HG02642 (cell line): Measurements from ENCODE around the gene UTP25.
"Not testable (repeated sequence)": the region's sequence is repeated elsewhere in the genome, so short reads cannot be mapped to it uniquely, and the experiment has no call there.

ENCODE experiments used
- ATAC-seq: cut with Tn5 transposase; IDR thresholded peaks from one replicate; pipeline ENCODE4 v1.9.1; 2021; ENCODE audit warnings: mild to moderate bottlenecking; ENCODE audit not compliant: unreplicated experiment, poor library complexity

Gene UTP25

GRCh38 chr1:209870151-209870831 is 42.5 kb downstream of the UTP25 start:
- no peak for ATAC-seq

DNA sequence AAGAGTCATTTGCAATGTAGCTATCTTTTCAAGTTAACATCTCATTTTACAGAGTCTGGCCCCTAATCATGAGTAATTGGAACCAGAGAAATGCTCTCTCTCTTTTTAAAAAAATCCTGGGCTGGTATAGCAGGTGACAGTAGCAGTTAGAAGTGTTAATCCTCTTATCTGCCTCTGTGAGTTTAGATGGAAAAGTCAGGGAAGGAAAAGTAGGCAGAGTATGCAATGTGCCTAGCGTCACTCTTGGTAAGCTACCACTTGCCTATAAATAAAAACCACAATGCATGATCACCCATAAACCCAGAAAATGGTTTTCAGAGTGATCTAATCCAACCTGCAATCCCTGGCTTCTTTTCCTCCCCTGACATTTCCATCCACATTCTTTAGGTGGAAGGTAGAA is 43.2 kb downstream of the UTP25 start:
- ATAC-seq, result no peak

DNA sequence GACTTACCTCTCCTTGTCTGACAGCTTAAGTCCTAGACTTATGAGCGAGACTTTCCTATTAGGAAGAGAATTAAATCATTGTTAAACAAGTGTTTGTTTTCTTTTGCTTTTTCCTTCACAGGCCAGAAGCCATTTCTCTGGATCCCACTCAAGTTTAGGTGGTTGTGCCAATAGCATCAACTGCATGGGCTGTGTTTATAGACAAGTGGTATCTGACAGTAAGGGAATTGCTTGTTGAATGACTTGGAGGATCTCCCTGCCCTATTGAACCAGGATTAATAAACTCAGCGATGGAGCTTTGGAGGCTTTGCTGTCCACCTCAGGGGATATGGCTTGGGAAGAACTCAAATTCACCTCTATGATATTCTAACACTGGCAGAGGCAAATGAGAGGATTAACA is 43.7 kb downstream of the UTP25 start:
- ATAC-seq, result no peak

DNA sequence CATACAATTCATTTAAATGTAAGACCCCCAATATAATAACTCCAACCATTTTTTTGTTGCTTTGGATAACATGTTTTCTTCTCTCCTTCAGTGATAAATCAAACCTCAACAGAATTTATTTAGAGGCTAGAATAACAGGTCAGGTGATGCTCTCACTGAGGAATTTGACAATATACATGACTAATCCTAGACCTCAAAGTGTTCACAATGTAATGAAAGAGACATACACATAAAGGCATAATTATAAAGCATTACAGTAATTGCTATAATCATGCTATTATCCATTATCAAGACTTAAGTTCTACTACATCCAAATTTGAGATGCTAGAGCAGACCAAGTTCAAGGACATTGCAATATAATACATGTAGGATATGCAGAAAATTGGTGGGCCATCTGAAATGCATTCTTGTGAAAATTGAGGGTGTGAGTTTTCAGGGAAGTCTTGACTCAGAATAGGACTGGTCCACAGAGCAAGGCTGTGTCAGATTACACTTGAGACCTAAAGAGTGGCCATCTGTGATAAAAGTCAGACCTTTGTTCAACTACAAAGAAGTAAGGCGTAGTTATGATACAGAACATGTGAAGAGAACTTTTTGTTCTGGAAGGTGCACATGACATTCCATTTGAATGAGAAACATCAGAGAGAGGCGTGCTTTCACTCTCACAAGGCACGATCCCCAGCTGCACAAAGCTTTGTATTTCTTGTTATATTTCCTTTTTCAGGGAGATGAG is 45.5 kb downstream of the UTP25 start:
- ATAC-seq, result no peak

GRCh38 chr1:209875515-209875914 is 47.7 kb downstream of the UTP25 start:
- no peak for ATAC-seq

GRCh38 chr1:209876078-209876800 is 48.5 kb downstream of the UTP25 start:
- ATAC-seq, result no peak

- ATAC-seq, result no peak
Measured at GRCh38 chr1:209877087-209877764, 49.5 kb downstream of the UTP25 start.

DNA sequence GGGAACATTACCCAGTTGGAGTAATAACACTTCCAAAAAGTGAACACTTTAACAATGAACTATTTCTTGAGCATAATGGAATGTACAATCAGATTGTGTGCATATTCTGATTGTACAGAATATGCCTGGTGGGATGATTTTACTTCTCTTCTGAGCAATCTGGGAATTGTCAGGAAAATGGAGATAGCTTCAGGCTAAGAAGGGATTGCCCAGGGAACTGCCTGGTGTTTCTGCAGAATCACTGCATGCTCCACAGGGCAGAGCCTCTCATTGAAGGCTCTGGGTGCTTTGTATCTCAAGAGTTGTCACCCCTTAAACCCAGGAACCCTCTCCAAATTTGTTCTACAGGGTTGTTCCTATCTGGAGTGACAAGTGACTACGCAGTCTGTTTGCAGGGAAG is 51.2 kb downstream of the UTP25 start:
- ATAC-seq, result no peak

DNA sequence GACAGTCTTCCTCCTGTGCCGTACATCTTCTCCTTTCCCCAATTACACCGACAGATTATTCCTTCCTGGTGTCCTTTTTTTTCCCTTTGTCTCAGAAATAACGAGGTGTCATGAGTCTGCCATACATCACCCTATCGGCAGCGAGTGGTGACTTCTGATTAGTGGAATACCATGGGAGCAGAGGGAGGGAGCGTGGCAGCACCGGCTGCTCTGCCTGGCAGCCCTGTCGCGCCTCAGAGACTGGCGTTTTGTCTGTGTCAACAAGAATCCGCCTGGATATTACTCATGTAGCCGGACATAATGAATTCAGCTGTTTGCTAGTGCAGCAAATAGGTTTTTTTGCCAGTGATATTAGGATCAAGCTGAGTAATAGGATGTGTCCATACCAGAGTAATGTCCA is 51.8 kb downstream of the UTP25 start:
- ATAC-seq, result no peak

- ATAC-seq, result no peak
Measured at GRCh38 chr1:209880031-209880430, 52.3 kb downstream of the UTP25 start.

- ATAC-seq, result no peak
Measured at GRCh38 chr1:209881619-209882018, 53.8 kb downstream of the UTP25 start.

DNA sequence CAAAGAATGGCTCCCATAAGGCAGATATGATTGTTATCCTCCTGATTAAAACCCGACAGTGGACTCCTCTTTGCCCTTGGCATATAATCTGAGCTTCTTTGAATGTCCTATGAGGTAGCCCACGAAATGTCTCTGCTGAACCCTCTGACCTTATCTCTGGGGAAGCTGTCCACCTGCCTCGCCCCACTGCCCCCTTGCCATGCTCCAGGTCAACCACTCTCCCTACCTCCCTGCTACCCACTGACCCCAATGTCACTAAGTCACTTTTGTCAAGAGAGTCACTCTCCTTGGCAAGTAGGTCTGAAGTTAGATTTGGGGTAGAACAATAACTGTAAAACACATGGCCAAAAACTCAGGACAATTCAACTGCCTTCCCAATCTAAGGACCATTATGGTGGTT is 54.5 kb downstream of the UTP25 start:
- no peak for ATAC-seq

- no peak for ATAC-seq
Measured at GRCh38 chr1:209882942-209883340, 55.2 kb downstream of the UTP25 start.

DNA sequence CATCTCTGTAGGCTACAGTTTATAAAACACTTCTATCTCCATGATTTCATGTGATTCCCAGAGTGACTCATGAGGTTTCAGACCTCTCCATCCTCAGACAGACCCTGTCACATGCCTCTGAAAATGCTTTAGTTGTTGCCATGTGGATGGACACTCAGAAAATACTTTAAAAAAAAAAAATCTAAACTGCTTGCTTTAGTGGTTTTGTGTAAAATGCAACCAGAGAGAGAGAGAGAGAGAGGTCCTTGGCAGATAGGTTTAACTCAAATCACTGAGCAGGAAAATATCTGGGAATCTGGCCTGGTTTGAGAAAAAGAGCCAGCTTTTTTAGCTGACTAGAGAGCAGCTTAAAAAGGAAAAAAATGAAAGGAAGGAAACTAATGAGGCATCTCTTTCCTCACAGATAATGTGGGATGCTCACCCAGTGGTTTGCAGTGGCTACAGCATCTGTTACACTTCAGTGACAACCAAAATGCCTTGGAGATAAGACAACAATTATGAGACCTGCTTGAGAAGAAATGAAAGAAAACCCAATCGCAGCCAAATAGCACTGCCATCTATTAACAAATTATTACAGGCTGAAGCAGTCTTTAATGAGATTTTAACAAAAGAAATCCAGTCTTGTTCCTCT is 55.7 kb downstream of the UTP25 start:
- no peak for ATAC-seq

GRCh38 chr1:209884249-209884648 is 56.5 kb downstream of the UTP25 start:
- no peak for ATAC-seq

- peak; percentile 88 for ATAC-seq
Measured at GRCh38 chr1:209884665-209885117, 56.9 kb downstream of the UTP25 start.

- ATAC-seq, result no peak
Measured at GRCh38 chr1:209885403-209886218, 57.8 kb downstream of the UTP25 start.

DNA sequence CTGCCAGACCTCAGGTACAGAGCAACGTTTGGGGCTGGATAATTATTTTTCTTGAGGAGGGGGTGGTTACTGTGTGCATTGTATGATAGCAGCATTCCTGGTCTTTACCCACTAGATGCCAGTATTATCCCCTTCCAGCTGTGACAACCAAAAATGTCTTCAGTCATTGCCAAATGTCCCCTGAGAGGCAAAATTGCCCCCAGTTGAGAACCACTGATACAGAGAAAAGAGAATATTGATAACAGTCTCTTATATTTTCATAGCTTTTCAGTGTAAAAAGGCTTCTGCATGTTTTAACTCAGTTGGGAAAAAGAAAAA is 58.4 kb downstream of the UTP25 start:
- ATAC-seq, result no peak

GRCh38 chr1:209888291-209889076 is 60.7 kb downstream of the UTP25 start:
- not testable (repeated sequence) for ATAC-seq
